GM18858 (cell line): ENCODE results near the gene KIAA0753.

Experiments
- ATAC-seq: cut with Tn5 transposase; IDR thresholded peaks from one replicate; pipeline ENCODE4 v1.9.1; 2021; ENCODE audit not compliant: unreplicated experiment

KIAA0753 gene

DNA sequence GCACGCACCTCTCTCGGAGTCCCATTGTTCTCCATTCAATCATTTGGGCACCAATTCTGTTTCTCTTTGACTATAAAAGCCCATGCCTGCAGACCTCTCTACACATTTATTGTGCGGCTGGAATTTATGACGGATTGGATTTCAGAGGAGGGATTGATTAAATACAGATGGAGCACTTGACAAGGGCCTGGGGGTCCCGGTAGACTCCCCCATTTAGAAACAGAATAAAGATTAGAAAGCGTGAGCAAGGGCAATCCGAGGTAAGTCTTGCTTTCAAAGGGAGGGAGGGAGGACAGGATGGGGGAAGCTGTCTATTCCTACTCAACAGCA lies 69.1 kb downstream of the KIAA0753 start:
- ATAC-seq: no peak

DNA sequence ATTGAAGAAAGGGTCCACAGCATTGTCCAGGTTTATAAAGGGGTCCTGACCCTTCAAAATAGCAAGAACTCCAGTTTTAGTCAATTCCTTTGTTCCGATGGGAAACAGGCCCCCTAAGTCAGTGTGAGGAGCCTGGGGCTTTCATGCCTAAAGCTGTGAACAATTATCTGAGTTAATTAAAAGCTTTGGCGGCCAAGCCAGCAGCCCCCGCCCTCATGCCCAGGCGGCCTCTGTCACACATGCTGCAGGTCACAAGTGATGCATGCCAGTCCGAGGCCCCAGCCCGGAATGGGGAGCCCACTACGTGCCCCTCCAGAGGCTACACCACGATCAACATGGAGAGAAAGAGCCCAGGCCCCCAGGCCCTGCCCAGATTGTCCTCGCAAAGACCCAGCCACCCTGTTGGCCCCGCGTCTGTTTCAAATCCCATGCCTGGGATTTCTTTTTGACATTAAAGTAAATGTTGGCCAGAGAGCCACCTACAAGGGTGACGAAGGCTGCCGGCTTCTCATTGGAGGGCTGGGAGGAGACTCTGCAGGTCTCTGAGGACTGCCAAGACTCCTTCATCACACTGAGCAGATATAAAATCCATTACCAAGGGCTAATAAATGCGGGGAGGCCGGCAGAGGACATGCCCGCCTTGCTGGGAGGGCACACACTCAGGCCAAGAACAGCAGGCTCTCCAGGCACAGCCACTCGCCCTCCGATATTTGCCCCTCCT lies 69.6 kb downstream of the KIAA0753 start:
- no peak for ATAC-seq

DNA sequence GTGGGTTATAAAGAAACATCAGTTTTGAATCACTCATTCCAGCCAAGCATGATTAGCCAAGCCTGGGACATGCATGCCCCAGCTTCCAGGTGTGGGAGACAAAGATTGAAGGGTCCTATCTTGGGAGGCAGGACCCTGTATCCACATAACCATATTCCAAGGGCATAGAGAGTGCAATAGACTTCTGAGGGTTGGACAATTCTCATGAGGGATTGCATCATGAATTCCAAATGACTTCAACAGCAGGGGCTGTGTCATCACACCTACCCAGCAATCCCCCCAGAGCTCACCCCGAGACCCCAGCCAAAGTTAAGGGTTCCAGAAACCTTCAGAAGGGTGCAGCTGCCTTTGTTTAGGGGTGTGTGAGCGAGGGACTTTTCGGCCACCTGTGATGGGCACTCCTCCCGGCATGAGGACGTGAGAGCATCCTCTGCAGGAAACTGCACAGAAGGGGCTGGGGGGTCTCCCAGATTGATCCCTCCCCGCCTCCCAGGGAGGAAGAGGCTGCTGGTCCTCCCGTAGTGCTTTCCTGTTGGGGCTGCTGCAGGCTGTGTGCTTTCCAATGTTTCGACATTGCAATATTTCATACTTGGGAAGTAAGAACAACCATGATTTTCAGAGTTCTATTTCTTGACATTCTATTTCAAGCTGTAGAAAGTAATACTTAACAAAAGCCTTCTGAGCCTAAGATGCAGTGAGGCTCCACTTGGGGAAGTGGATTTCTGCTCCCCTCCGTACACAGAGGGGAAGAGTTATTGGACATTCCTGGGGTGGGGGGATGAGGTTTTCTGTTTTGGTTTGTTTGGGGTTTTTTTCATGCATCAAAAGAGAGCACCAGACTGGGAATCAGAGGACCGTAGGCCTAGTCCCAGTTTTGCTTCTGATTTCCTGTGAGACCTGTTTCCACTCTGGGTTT lies 70.9 kb downstream of the KIAA0753 start:
- no peak for ATAC-seq

DNA sequence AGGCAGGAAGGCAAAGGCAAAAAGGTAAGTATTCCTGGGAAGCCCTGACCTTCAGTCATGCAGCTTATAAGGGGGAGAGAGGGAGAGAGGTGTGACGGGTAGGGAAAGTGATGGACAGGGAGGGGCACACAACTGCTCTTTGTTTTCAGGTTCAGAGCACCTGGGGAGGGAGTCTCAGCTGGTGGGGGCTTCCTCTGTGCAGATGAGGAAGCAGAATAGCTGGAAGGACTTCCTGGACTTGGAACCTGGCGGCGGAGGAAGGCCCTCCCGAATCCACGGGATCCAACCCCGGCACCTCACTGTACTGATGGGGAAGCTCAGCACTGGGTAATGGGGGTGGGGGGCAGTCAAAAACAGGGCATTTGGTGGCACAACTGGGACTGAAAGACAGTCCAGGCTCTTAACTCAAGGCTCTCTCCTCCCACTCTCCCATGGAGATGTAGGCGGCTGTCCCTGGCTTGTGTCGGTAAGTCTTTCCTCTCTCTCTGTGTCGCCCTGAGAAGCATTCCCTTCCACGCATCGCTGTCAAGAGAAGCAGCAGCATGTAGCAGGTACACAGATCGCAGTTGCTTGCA lies 72.2 kb downstream of the KIAA0753 start:
- ATAC-seq: no peak

DNA sequence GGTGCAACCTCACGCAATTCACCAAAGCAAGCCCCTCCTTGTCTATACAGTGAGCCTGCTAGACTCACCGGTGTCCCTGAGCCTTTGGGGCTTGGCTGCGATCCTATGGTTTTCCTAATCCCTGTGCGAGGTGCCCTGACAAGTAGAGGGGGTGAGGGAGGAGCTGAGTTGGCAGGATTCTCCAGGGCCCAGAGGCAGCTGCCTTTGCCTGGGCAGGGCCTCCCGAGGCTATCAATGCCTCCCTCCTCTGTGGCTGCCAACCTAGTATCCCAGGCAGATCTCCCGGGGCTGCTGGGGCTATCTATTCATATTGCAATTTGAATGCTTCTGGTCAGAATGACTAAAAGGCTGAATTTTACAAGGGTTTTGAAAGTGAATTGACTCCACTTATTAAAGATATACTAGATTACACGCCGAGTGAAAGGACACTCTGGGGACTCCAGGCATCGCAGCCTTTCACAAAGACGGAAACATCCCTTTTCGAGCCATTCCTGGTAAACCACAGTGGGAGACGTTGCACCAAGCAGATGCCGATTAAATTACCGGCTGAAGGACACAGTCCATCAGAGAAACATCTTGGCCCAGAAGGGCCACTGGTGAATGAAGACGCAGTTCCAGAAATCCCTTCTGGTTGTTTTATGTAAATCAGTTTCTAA lies 72.9 kb downstream of the KIAA0753 start:
- ATAC-seq: no peak

DNA sequence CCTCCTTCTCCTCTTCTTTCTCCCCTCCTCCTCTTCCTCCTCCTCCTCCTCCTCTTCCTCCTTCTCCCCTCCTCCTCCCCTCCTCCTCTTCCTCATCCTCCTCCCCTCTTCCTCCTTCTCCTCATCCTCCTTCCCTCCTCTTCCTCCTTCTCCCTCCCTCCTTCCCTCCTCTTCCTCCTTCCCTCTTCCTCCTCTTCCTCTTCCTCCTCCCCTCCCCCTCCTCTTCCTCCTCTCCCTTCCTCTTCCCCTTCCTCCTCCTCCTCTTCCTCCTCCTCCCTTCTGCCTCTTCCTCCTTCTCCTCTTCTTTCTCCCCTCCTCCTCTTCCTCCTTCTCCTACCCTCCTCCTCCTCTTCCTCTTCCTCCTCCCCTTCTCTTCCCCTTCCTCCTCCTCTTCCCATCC lies 79.1 kb downstream of the KIAA0753 start:
- ATAC-seq: no peak

DNA sequence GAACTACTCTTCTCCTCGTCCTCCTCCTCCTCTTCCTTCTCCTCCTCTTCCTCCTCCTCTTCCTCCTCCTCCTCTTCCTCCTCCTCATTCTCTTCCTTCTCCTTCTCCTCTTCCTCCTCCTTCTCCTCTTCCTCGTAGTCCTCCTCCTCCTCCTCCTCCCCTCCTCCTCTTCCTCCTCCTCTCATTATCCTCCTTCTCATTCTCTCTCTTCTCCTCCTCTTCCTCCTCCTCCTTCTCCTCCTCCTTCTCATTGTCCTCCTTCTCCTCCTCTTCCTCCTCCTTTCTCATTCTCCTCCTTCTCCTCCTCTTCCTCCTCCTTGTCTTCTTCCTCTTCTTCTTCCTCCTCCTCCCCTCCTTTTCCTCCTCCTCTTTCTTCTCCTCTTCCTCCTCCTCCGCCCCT lies 80.0 kb downstream of the KIAA0753 start:
- no peak for ATAC-seq

DNA sequence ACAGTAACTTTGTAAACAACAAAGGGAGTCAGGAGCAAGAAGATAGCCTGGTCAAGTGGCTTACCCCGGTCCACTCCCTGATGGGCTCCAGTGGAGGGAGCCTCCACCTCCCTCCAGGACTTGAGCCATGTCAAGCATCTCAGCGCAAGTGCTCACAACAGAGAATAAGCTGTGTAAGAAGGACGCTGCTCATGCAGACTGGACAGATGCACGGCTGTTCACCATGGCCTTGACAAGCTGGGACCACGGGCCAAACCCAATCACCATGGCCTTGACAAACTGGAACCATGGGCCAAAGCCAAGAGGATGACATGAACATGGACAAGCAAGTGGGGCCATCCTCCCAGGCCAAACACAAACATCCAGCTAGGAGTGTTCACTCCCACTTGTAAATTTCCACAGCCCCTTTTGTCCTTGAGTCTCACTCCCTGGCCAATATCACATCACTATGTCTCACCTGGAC lies 80.7 kb downstream of the KIAA0753 start:
- no peak for ATAC-seq

DNA sequence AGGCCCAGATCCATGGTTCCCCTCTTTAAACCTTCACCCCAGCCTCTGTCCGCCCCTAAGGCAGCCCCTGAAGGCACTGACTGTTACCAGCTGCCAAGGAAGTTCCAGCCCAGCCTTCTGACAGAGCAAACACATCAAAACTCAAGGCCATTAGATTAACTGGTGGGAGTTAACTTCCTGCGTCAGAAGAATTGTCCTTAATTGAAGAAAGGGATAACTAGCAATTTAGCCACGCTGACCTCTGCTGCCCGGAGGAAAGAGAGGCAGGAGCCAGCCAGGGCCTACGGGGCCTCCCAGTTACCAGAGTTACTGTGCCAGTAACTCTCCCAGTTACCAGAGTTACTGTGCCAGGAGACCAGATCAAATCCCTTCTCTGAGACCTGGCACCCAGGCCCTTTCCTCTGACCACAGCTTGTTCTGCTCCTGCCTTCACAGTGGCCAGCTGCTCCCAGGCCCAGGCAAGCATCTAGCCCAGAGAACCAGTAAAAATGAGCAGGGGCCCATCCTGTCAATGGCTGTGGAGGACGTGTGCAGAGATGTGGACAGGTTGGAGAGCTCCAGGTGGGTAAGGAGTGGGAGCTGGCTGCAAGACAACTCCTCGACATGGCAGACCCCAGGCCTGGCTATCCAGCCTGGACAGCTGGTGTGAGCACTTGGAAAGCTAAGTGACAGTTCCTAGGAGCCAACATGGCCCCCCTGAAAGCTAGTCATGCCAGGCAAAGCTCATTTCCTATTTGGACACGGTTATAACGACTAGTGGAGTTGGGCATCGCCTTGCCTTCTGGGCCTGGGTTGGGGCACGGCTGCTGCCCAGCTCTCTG lies 81.4 kb downstream of the KIAA0753 start:
- no peak for ATAC-seq

DNA sequence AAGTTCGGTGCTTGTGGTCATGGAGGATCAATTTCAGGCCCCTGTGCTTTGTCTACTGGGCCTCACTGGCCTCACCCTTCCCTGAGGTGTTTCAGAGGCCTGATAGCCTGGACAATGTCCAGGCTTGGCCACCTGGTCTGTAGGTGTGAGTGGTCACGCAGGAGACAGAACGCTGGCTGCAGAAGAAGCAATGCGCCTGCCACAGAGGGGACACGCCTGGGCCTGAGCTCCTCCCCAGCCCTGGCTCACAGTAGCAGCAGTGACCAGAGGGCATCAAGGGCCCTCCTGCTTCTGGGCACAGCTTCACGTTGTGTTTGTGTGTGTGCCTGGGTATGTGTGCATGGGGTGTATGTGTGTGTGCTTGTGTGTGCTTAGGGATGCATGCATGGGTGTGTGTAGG lies 82.2 kb downstream of the KIAA0753 start:
- ATAC-seq: no peak

DNA sequence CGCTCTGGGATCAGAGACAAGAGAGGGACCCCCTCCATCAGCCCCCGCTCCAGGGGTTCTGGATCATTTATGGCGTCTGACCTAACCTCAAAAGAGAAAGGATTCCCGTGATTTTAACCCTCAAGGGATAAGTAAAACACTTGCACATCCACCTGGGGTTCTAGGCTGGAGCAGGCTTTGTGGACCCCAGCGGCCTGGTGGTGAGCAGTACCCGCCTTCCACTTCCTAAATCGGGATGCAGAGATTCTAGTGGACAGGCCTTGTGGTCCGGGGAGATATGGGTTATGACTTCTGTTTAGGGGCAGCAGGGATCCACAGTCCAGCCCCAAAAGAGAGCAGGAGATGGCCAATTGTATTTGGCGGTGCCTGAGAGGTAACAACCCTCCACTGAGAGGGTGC lies 83.5 kb downstream of the KIAA0753 start:
- no peak for ATAC-seq

DNA sequence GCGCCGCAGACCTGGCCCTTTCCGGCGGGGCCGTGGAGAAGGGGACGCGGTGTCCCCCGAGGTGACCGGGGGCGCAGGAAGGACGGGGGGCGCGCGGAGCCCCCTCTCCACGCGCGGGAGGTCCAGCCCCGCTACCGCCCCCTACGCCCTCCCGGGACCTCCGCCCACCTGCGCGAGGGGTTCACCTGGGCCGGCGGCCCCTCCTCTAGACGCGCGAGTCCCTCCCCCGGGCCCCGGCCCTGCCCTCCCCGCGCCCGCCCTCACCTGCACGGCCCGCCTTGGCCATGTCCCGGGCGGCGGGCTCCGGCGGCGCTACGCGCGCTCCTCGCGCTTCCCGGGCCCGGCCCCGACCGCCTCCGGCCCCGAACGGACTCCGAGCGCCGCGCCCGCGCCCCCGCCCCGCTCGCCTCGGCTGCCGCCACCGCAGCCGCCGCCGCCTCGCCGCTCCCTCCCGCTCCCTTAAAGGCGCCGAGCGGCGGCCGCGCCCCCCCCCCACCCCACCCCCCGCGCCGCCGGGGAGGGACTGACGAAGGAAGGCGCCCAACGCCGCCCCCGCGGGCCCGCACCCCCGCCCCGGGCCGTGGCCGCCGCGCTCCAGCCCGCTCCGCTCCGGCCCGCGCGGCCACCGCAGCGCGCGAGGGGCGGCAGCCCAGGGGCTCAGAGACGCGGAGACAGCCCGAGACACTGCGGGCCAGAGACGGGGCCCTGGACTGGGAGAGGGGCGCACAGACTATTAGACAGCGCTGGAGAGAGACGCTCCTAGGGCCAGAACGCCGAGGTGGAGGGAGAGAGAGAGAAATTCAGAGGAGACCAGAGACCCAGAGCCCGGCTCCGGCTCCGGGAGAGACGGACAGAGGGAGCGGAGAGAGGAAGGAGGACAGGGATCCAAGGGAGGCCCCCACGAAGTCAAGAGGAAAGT lies 84.1 kb downstream of the KIAA0753 start, which contains the start of gene PITPNM3:
Gene PITPNM3 (minus strand): TSS at position 435 of the 919 bp plus-strand sequence. CDS start 149 bp downstream, at position 286.
- ATAC-seq: no peak

DNA sequence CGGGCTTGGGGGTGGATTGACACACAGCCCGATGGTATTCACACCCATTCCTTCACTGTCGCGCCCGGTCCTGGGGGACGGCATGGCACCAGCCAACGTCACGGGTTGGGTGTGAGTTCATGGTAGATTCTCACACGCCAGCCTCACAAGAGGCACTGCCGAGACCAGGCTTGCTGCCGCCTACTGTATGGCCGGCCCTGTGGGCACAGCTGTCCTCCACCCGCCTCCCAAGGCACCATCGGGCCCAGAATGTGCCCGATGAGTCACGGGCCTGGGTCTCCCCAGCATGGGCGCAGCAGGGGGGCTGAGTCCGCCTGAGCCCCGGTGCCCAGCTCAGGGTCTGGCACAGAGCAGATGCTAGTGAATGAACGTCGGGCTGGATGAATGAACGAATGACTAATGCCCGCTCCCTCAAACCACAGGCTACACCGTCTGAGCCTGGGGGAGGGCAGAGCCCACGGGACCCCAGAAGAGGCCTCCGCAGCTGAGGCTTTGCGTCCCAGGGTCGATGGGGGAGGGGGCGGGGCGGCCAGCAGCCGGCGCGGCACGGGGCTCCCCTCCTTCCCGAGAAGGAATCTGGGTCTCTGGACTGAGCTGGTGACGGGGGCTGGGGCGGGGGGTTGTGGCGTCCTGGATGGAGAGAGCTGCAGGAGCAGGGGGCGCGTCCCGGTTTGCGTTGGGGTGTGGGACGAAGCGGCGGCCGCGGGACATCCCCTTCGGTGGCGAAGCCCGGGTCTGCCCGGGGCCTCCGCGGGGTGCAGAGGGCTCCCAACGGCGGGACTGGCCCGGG lies 85.0 kb downstream of the KIAA0753 start:
- no peak for ATAC-seq

DNA sequence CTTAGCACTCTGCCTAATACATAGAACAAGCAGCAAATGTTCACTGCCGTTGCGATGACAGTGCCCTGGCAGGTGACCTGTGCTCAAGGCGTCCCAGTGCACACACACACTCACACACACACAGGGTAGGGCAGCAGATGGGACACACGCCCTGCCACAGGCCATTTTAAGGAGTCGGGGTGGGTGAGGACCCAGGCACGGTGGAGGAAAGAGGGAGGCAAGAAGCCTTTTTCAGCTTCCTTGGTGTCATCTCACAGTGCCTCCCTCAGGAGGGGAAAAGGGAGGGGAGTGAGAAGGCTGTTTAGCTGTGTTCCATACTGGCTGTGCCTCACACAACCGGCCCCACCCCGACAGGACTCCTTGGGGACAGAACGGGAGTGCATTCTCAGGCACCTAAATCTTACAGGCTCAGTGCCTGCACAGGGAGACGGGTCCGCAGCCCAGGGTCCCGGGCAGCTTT lies 85.6 kb downstream of the KIAA0753 start:
- ATAC-seq: no peak

DNA sequence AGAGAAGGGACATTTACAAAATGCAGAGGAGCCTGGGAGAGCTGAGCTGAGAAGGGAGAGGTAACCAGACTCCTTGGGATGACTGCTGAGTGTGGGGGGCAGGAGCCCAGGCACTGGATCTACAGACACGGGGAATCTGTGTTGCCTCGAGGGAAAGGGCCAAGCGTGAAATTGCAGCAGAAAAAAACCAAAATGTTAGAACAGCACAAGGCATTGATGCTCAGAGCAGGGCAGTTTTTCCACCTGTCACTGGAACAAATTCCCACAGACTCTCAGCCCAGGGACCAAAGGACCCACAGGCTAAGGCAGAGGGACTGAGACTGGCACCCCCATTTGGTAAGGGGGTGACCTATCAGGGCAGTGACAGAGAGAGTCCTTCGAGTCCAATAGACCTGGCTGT lies 86.2 kb downstream of the KIAA0753 start:
- no peak for ATAC-seq

DNA sequence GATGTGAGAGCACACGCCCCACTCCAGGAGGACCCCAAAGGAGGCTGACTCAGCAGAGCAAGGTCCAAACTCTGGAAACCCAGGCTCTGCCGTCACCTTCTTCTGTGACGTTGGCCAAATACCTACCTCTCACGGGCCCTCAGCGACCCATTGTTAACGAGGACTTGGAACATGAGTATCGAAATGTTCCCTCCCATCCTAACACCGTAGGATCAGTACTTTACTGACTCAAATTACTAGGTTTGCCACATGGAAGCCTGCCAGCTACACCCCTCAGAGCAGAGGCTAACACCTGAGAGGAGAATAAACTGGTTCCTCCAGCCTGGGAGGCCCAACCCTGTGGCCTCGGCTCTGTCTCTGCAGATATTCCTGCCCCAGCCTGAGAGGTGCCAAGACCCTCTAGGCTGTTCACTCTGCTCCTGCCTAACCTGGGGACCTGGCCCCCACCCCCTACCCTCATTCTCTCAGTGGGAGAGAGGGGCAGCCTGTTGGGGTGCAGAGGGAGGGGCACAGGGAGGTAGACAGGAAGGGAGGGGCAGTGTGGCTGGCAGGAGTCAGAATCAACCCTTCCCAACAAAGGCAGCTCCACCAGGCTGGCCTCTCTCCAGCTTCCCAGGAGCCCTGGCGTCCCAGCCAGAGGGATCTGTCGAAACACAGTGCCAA lies 88.5 kb downstream of the KIAA0753 start:
- no peak for ATAC-seq

DNA sequence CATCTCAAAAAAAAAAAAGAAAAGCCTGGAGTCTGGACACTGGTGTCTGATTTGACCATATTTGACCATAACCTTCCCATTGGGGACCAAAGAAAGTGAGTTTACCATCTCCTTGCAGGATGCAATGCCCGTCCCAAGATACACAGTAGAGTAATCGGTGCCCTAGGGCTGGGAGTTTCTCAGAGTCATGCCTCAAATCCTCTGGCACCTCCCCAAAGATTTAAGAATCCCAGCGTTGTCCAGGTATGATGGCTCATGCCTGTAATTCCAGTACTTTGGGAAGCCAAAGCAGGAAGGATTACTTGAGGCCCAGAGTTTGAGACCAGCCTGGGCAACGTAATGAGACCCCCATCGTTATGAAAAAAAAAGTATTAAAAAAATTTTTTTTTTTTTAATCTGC lies 89.2 kb downstream of the KIAA0753 start:
- no peak for ATAC-seq
